Mononuclear cell (primary cell): Measurements from ENCODE around the gene SMOC2. TPM values are rescaled to one million over a fixed set of nuclear protein-coding genes. Genes with fewer than 3 reads are reported as not detected.

ENCODE experiments used
- H3K27me3 ChIP-seq: 2 replicates; pipeline ENCODE4 v1.6.0; 2011; ENCODE audit warnings: low read length, control low read depth; ENCODE audit not compliant: insufficient read depth
- H3K4me1 ChIP-seq: 2 replicates; pipeline ENCODE4 v1.5.1; 2011; ENCODE audit warnings: mild to moderate bottlenecking, low read length, control low read depth; ENCODE audit not compliant: insufficient read depth
- H3K4me3 ChIP-seq: 2 replicates; pipeline ENCODE4 v1.5.1; 2011; ENCODE audit warnings: mild to moderate bottlenecking, low read length, moderate library complexity
- H3K9me3 ChIP-seq: 2 replicates; pipeline ENCODE4 v1.5.1; 2011; ENCODE audit warnings: low read depth, mild to moderate bottlenecking, control low read depth, low read length
- total RNA-seq: library from RNA; depleted of rRNA; stranded (reverse); fragments of >200 nt; gene quantifications from one replicate; pipeline ENCODE4 v1.2.3, GENCODE V29; 2012

SMOC2 gene
- total RNA-seq, 1 donor = not detected

GRCh38 chr6:168583126-168583525 is 142.1 kb downstream of the SMOC2 start:
- Histone ChIP-seq H3K9me3 (no peaks in the 10 kb centered on the region), H3K4me3 (no peak overlapping the region), H3K27me3 (no peaks in the 10 kb centered on the region), H3K4me1 (no peaks in the 10 kb centered on the region)

- no peaks in the 10 kb centered on the region for H3K27me3 ChIP-seq
- no peak overlapping the region for H3K4me3 ChIP-seq
- H3K4me1 ChIP-seq = no peaks in the 10 kb centered on the region
- no peaks in the 10 kb centered on the region for H3K9me3 ChIP-seq
Observed at GRCh38 chr6:168583821-168584220, 142.8 kb downstream of the SMOC2 start.

GRCh38 chr6:168584249-168584648 is 143.3 kb downstream of the SMOC2 start:
- H3K9me3 ChIP-seq = no peaks in the 10 kb centered on the region
- H3K4me3 ChIP-seq = no peak overlapping the region
- H3K4me1 ChIP-seq = no peaks in the 10 kb centered on the region
- H3K27me3 ChIP-seq = no peaks in the 10 kb centered on the region

GRCh38 chr6:168584671-168585070 is 143.7 kb downstream of the SMOC2 start:
- Histone ChIP-seq H3K4me3 (no peak overlapping the region), H3K4me1 (no peaks in the 10 kb centered on the region), H3K9me3 (no peaks in the 10 kb centered on the region), H3K27me3 (no peaks in the 10 kb centered on the region)

- Histone ChIP-seq H3K4me1 (no peaks in the 10 kb centered on the region), H3K4me3 (no peak overlapping the region), H3K9me3 (no peaks in the 10 kb centered on the region), H3K27me3 (no peaks in the 10 kb centered on the region)
Observed at GRCh38 chr6:168585441-168585840, 144.5 kb downstream of the SMOC2 start.

- Histone ChIP-seq H3K27me3 (no peaks in the 10 kb centered on the region), H3K4me1 (no peaks in the 10 kb centered on the region), H3K4me3 (no peak overlapping the region), H3K9me3 (no peaks in the 10 kb centered on the region)
Observed at GRCh38 chr6:168589275-168589674, 148.3 kb downstream of the SMOC2 start.

- Histone ChIP-seq H3K27me3 (no peaks in the 10 kb centered on the region), H3K4me3 (no peak overlapping the region), H3K4me1 (no peaks in the 10 kb centered on the region), H3K9me3 (no peaks in the 10 kb centered on the region)
Observed at GRCh38 chr6:168590406-168590805, 149.4 kb downstream of the SMOC2 start.

GRCh38 chr6:168596344-168596743 is 155.4 kb downstream of the SMOC2 start:
- Histone ChIP-seq H3K9me3 (no peaks in the 10 kb centered on the region), H3K27me3 (no peaks in the 10 kb centered on the region), H3K4me3 (no peak overlapping the region), H3K4me1 (no peaks in the 10 kb centered on the region)

- Histone ChIP-seq H3K9me3 (no peaks in the 10 kb centered on the region), H3K4me1 (no peaks in the 10 kb centered on the region), H3K4me3 (no peak overlapping the region), H3K27me3 (no peaks in the 10 kb centered on the region)
Observed at GRCh38 chr6:168597471-168597875, 156.5 kb downstream of the SMOC2 start.

- H3K9me3 ChIP-seq = no peaks in the 10 kb centered on the region
Observed at GRCh38 chr6:168598251-168599117, 157.5 kb downstream of the SMOC2 start.

GRCh38 chr6:168599118-168599494 is 158.1 kb downstream of the SMOC2 start:
- Histone ChIP-seq H3K27me3 (no peaks in the 10 kb centered on the region), H3K9me3 (no peaks in the 10 kb centered on the region), H3K4me3 (no peak overlapping the region), H3K4me1 (no peaks in the 10 kb centered on the region)

More at GRCh38 chr6:168598251-168599117, 157.5 kb downstream of the SMOC2 start:
- H3K27me3 ChIP-seq = no peaks in the 10 kb centered on the region
- H3K4me1 ChIP-seq = no peaks in the 10 kb centered on the region
- no peak overlapping the region for H3K4me3 ChIP-seq

GRCh38 chr6:168599769-168600330 is 158.9 kb downstream of the SMOC2 start:
- H3K4me3 ChIP-seq = no peak overlapping the region
- no peaks in the 10 kb centered on the region for H3K9me3 ChIP-seq
- H3K27me3 ChIP-seq = no peaks in the 10 kb centered on the region
- no peaks in the 10 kb centered on the region for H3K4me1 ChIP-seq

GRCh38 chr6:168600381-168600780 is 159.4 kb downstream of the SMOC2 start:
- no peaks in the 10 kb centered on the region for H3K4me1 ChIP-seq
- H3K27me3 ChIP-seq = no peaks in the 10 kb centered on the region
- no peaks in the 10 kb centered on the region for H3K9me3 ChIP-seq
- no peak overlapping the region for H3K4me3 ChIP-seq

GRCh38 chr6:168601111-168601510 is 160.1 kb downstream of the SMOC2 start:
- Histone ChIP-seq H3K27me3 (no peaks in the 10 kb centered on the region), H3K4me3 (no peak overlapping the region), H3K4me1 (no peaks in the 10 kb centered on the region), H3K9me3 (no peaks in the 10 kb centered on the region)

- H3K4me3 ChIP-seq = no peak overlapping the region
- no peaks in the 10 kb centered on the region for H3K9me3 ChIP-seq
- H3K27me3 ChIP-seq = no peaks in the 10 kb centered on the region
Observed at GRCh38 chr6:168601546-168601945, 160.6 kb downstream of the SMOC2 start.

GRCh38 chr6:168602576-168602975 is 161.6 kb downstream of the SMOC2 start:
- Histone ChIP-seq H3K4me1 (no peaks in the 10 kb centered on the region), H3K9me3 (no peaks in the 10 kb centered on the region), H3K4me3 (no peak overlapping the region), H3K27me3 (no peaks in the 10 kb centered on the region)

More at GRCh38 chr6:168601546-168601945, 160.6 kb downstream of the SMOC2 start:
- no peaks in the 10 kb centered on the region for H3K4me1 ChIP-seq
